Keratinocyte (primary cell): Measurements from ENCODE around the gene LDB2.

Experiments
- CTCF ChIP-seq, 3 experiments: IDR thresholded peaks in 1 of 3; conservative IDR thresholded peaks in 1 of 3; optimal IDR thresholded peaks in 1 of 3; 2 replicates in 2 of 3; 3 replicates in 1 of 3; pipeline versions ENCODE3 to v1.5.1; 2011; ENCODE audit warnings: low read length in 3 of 3, mild to moderate bottlenecking in 3 of 3, moderate library complexity in 2 of 3, control low read depth in 1 of 3, inconsistent platforms in 1 of 3; ENCODE audit not compliant: insufficient read depth in 2 of 3; ENCODE audit errors: extremely low read depth in 1 of 3
- EZH2 ChIP-seq: IDR thresholded peaks from one replicate; pipeline ENCODE4 v1.6.1; 2012; ENCODE audit warnings: inconsistent platforms, mild to moderate bottlenecking, low read length, moderate library complexity

- TF ChIP-seq CTCF (optimal IDR thresholded peaks at IDR 0.05 in 1 of 3, IDR thresholded peaks at IDR 0.05 in 1 of 3, conservative IDR thresholded peaks at IDR 0.05 in 1 of 3; ENCODE audit: extremely low read depth in 1 of 3, insufficient read depth in 2 of 3, low read length in 3 of 3) (no peak), EZH2 (no peak)
These were observed 32.6 kb downstream of the LDB2 start for GRCh38 chr4:16865897-16866283.
